GM18499 (cell line): Measurements from ENCODE around the gene CHTOP.
"Not testable (repeated sequence)": the region's sequence is repeated elsewhere in the genome, so short reads cannot be mapped to it uniquely, and the experiment has no call there.

Source experiments
- ATAC-seq: cut with Tn5 transposase; IDR thresholded peaks from one replicate; pipeline ENCODE4 v1.9.1; 2021; ENCODE audit warnings: moderate number of reproducible peaks; ENCODE audit not compliant: insufficient read depth, unreplicated experiment

Gene CHTOP

GRCh38 chr1:153631047-153632022 lies 2.5 kb upstream of the CHTOP start:
- ATAC-seq: no peak

- no peak for ATAC-seq
Measured at GRCh38 chr1:153633161-153633753, 609 bp upstream of the CHTOP start.

- no peak for ATAC-seq
Measured at GRCh38 chr1:153635872-153636271, 2.0 kb downstream of the CHTOP start.

GRCh38 chr1:153636312-153636711 lies 2.4 kb downstream of the CHTOP start:
- no peak for ATAC-seq

DNA sequence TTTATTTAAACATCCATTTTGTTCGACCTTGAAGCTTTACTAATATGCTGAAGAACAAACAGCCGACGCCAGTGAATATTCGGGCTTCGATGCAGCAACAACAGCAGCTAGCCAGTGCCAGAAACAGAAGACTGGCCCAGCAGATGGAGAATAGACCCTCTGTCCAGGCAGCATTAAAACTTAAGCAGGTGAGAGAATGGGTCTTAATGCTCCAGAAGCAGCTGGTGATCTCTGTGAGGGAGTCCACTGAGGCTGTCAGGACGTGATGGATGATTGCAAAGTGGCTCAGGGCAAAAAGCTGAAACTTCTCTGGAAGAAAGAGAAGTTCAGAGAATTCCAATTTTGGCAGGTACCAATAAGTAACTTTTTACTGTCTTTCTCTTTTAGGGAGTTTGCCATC lies 4.4 kb downstream of the CHTOP start:
- no peak for ATAC-seq

GRCh38 chr1:153639280-153639679 lies 5.4 kb downstream of the CHTOP start:
- ATAC-seq: no peak

DNA sequence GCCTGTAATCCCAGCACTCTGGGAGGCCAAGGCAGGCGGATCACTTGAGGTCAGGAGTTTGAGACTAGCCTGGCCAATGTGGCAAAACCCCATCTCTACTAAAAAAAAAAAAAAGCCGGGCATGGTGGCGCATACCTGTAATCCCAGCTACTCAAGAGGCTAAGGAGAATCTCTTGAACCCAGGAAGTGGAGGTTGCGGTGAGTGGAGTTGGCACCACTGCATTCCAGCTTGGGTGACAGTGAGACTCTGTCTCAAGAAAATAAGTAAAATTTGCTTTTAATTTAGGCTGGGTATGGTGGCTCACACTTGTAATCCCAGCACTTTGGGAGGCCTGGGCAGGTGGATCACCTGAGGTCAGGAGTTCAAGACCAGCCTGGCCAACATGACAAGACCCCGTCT lies 6.3 kb downstream of the CHTOP start:
- not testable (repeated sequence) for ATAC-seq

DNA sequence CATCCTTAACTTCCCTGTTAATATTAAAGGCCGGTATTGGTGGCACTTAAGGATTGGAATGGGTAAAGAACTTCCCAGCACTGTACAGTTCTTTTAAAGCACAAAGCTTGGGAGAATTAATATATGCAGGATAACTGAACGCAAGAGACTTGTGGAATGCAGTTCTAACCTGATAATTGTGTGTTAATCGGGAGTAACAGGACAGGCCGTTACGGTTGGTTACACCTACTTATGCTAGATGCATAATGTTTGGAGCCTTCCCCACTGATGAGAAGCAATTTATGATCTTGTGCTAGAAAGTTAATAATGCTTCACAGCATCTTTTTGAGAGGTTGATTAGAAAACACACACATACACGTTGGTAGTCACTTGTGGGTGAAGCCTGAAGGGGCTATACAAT lies 7.0 kb downstream of the CHTOP start:
- ATAC-seq: no peak

DNA sequence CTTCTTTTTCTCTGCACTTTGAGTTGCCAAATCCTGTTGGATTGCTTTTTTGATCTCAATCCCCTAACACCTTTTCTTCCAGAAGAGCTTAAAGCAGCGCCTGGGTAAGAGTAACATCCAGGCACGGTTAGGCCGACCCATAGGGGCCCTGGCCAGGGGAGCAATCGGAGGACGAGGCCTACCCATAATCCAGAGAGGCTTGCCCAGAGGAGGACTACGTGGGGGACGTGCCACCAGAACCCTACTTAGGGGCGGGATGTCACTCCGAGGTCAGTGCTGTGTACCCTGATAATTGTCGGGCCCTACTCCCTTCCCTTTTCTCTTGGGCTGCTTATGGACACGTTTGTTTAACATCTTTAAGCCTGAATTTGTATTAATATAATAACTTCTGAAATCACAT lies 8.3 kb downstream of the CHTOP start:
- ATAC-seq: no peak

- ATAC-seq: no peak
Measured at GRCh38 chr1:153643100-153643499, 9.2 kb downstream of the CHTOP start.

- ATAC-seq: no peak
Measured at GRCh38 chr1:153643816-153644215, 9.9 kb downstream of the CHTOP start.

- no peak for ATAC-seq
Measured at GRCh38 chr1:153646672-153647345, 12.9 kb downstream of the CHTOP start.

- ATAC-seq: no peak
Measured at GRCh38 chr1:153647346-153647714, 13.5 kb downstream of the CHTOP start.

- no peak for ATAC-seq
Measured at GRCh38 chr1:153648000-153648643, 14.3 kb downstream of the CHTOP start.

- ATAC-seq: no peak
Measured at GRCh38 chr1:153649137-153649862, 15.4 kb downstream of the CHTOP start.

DNA sequence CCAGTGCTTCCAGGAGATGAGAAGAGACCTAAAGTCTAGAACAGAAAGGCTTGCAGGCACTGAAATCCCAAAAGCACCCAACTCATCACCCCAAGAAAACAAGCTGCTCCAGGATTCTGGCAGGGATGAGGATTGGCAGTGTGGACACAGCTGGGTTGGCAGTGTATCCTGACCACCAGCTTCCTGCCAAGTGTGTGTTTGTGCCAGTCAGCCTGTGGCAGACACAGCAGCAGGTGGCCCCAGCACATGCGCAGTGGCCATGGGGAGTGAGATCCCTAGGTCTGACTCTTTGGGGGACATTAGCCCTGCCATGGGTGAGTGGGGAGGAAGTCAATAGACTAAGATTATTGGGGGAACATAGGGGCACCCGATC lies 16.0 kb downstream of the CHTOP start:
- ATAC-seq: no peak

DNA sequence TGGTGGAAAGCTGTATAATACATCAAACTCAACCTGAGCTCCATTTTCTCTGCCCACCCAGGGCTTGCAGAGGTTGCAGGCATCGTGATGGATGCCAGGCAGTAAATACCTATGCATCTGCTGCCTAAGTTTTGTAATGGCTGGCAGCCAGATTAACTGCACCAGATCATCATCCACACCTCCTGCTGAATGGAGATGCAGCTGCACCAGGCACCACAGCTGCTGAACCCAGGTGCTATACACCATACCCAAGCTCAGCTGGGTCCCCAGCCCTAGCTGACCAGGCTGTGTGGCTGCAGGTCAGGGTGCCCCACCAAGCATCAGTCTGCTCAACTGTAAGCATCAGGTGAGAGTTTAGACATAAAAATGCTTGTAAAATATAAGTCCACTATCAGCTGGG lies 17.9 kb downstream of the CHTOP start:
- ATAC-seq: no peak

DNA sequence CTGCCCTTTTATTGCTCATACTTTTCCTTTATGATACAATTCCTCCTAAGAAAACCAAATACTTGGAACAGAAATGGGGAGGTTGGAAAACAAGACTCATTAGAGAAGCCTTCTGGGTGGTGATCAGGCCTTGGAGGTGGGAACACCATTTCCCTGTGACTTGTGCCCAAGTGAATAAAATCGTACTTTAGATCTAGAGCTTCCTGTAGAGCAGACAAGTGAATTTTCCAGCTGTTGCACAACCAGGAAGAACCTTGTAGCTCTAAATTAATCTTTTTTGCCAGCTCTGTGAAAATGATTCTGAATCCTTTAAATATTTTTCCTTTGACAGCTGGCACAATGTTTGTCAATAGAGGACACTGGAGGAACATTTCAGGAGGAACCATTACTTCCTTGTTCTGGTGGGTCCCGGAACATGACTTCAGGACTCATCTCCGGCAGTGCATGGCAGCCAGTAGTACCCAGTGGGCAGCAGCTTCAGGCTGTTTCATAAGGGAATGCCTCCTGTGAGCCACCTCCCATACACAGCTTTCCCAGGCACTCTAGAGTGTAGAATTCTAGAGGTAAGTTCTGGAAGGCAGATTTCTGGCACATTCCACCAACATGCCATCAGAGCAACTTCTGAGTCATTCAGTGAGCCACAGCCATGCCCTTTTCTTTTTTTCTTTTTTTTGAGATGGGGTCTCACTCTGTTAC lies 19.1 kb downstream of the CHTOP start:
- no peak for ATAC-seq

GRCh38 chr1:153655333-153655732 lies 21.5 kb downstream of the CHTOP start:
- no peak for ATAC-seq
